ENCODE data around the gene NMT1.

DNA sequence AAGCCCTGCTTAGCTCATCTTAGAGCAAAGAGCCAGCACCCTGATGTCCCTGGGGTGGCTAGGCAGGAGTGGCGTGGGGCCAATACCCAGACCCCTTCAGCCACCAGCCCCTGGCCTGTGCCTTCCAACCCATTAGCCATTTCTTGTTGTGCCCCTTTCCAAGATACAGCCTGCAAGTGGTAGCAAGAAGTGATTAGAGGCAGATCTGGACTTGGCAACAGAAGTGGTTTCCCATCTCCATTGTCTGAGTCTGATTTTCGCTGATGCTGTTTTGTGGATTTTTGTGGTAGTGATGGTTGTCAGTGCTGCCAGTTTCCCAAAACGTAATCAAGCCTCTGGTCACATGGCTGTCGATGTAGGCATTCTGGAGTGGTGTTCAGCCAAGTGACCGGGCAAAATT is 45.5 kb downstream of the NMT1 start:
- TF ChIP-seq GATA2 (IDR thresholded peaks at IDR 0.05; ENCODE audit: low read depth, low read length) (no peak), GATA3 (IDR thresholded peaks at IDR 0.05; ENCODE audit: low read depth, low read length) (no peak)

Data from SH-SY5Y (cell line).